Activated CD4-positive, alpha-beta T cell treated with anti-CD3 and anti-CD28 coated beads, Interleukin-10, Interleukin-2, amounts not matched to agents 100 ng/mL and 50 ng/mL, durations not matched to agents 16 hours and 8 hours (primary cell): ENCODE results near the gene TMEM165.

Experiments
- DNase-seq: peaks from one replicate; pipeline ENCODE4 v3.0.0-alpha.2; 2020

TMEM165 gene

GRCh38 chr4:55409468-55410171, 13.9 kb downstream of the TMEM165 start:
- DNase-seq, result no peak

DNA sequence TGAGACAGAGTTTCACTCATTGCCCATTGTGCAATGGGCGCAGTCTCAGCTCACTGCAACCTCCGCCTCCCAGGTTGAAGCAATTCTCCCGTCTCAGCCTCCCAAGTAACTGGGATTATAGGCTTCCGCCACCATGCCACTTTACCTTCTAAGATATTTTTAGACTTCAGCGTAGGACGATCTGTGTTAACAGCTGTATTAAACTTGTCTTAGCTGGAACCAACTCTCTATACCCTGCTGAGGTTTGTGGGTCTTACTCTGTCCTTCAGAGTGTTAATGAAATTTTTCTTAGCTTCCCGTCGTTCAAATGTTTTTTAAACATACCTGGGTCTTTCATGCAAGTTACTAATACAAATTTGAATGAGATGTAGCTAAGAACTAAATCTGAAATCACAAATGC, 14.7 kb downstream of the TMEM165 start:
- no peak for DNase-seq

DNA sequence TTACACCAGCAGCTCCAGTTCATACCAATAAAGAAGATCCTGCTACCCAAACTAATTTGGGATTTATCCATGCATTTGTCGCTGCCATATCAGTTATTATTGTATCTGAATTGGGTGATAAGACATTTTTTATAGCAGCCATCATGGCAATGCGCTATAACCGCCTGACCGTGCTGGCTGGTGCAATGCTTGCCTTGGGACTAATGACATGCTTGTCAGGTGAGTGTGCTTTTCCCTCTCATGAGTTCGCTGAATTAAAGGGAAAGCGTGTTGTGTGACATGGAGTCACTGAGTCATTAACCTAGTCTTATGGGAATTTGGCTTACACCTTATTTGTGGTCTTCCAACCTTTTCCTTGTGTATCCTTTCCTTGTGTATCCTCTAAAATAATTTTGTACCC, 15.9 kb downstream of the TMEM165 start:
- DNase-seq, result no peak

- no peak for DNase-seq
Measured at GRCh38 chr4:55416176-55416575, 20.4 kb downstream of the TMEM165 start.

DNA sequence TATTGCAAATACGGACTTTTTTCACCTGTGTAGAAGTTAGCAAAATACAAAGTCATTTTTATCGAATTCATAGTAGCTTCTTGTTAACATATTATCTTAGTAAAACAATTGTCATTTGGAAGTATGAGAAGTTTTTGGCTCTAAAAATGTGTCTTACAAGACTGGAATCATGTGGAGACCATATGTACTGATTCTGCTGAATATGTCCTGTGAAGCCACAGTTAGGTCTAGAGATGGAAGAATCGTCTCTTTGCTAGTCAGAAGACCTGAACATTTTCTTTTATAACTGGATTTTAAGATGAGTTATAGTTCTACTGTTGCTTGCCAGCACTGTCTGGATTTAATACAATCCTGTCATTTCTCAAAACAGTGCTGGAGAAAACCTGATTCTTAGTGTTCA, 29.0 kb downstream of the TMEM165 start:
- no peak for DNase-seq

- DNase-seq, result no peak
Measured at GRCh38 chr4:55431710-55432336, 36.1 kb downstream of the TMEM165 start.

DNA sequence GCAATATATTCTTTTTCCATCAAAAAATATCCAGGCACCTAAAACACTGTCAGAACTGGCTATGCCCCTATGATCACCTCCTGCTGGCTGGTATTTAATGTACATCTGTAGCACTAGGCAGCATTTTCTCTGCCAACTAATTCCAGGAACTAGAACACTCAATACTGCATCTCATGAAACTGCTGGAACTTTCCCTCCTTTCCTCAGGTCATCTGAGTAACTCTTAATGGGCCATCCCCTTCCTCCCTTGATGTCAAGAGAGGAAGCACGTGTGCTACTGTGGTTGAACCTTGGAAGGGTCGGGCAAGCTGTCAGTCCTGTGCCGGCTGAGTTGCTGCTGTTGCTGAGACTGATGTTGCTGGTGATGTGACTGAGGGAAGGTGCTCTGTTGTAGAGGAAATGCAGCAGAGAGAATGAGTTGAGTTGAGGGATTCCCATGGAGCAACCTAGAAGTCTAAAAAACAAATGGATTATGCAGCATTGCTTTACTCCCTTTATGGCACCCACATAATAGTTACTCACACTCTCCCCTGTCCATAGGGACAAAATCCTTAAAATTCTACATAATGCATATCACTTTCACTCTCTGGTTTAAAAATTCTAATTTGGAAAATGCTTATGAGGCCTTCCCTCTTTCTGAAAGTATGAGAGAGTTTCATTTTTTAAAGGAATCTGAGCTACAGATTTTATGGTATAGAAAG, 39.5 kb downstream of the TMEM165 start:
- DNase-seq, result peak; percentile 73

GRCh38 chr4:55437356-55437796, 41.6 kb downstream of the TMEM165 start:
- no peak for DNase-seq

DNA sequence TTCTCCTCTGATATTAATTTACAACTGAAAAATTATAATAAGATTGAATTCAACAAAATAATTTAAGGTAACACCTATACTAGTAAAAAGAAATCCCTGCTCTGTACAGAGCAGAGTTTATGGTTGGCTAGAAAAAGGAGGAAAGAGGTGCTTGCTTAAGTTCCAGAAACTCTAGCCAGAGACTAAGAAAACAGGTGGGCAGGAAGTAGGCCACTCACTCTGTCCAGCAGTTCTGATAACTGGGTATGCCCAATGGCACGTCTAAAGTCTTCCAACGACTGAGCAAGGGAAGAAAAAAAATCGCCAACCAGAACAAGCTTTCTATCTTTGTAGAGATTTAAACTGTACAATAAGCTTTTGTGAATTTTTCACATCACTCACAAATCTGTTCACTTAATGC, 42.1 kb downstream of the TMEM165 start:
- no peak for DNase-seq

GRCh38 chr4:55438314-55438713, 42.6 kb downstream of the TMEM165 start:
- no peak for DNase-seq

GRCh38 chr4:55439023-55439422, 43.3 kb downstream of the TMEM165 start:
- no peak for DNase-seq

DNA sequence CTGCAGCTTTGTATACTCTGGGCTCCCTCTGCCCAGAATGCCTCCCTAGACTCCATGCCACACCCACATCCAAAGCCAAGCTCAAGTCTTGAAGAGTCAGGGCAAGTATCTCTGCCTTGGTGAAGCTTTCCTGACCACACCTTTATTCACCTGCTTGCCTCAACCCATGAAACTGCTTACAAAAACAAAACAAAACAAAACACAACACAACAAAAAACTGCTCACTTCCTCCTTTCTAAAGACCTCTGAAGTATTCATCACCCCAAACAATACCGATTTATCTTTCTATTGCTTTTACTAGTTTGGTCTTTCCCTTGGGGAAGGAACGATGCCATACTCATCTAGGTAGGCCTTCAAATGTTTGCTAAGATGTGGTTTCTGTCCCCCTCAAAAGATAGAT, 45.0 kb downstream of the TMEM165 start:
- no peak for DNase-seq

GRCh38 chr4:55442541-55442940, 46.8 kb downstream of the TMEM165 start:
- no peak for DNase-seq

- no peak for DNase-seq
Measured at GRCh38 chr4:55444827-55445226, 49.1 kb downstream of the TMEM165 start.

- no peak for DNase-seq
Measured at GRCh38 chr4:55445921-55446577, 50.3 kb downstream of the TMEM165 start.

GRCh38 chr4:55446578-55446922, 50.8 kb downstream of the TMEM165 start:
- no peak for DNase-seq

GRCh38 chr4:55447108-55447708, 51.5 kb downstream of the TMEM165 start:
- DNase-seq, result no peak

DNA sequence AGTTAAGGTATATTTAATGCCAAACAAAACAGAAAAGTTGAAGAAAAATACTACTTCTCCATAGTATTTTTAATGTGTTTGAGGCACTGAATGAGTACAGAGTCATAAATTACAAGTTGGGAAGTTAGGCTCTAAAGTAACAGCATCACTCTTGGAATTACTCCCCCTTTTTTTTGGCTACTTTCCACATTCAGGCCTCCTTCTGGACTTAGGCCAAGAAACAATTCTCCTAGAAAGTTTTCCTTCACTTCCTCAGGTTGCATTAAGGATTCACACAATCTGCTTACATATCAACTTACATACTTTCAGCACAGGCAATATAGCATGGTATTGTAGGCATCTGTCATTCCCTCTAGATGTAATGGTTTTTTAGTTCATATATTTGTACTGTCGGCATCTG, 52.1 kb downstream of the TMEM165 start:
- no peak for DNase-seq

DNA sequence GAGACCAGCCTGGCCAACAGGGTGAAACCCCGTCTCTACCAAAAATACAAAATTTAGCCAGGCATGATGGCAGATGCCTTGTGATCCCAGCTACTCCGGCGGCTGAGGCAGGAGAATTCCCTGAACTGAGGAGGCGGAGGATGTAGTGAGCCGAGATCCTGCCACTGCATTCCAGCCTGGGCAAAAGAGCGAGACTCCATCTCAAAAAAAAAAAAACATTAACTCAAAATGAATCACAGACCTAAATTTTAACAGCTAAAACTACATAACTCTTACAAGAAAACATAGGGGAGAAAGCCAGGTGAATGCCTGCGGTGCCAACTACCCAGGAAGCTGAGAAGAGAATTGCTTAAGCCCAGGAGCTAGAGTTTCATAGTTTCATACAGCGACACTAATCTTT, 54.8 kb downstream of the TMEM165 start:
- no peak for DNase-seq

- no peak for DNase-seq
Measured at GRCh38 chr4:55458164-55458563, 62.4 kb downstream of the TMEM165 start.

- DNase-seq, result no peak
Measured at GRCh38 chr4:55458611-55459010, 62.9 kb downstream of the TMEM165 start.

GRCh38 chr4:55466001-55466400, 70.2 kb downstream of the TMEM165 start:
- no peak for DNase-seq

DNA sequence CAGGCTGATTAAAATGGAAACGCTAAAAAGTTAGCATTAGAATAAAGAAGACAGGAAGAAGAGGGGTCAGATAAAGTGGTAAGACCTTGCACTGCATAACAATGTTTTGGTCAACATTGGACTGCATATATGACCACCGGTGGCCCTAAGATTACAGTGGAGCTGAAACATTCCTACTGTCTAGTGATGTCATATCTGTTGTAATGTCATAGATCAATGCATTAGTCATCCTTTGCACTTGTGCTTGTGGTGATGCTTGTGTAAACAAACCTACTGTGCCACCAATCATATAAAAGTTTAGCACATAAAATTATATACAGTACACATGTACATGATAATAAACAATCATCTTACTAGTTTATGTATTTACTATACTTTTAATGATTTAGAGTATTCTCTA, 73.0 kb downstream of the TMEM165 start:
- DNase-seq, result no peak
